NCI-H2081 treated with DMSO at 0.1 percent for 48 hours (cell line): Measurements from ENCODE around the gene TSEN34.
"Not testable (repeated sequence)": the region's sequence is repeated elsewhere in the genome, so short reads cannot be mapped to it uniquely, and the experiment has no call there.

Experiments used
- DNase-seq: peaks from one replicate; lab custom pipeline; 2025; lab: John Stamatoyannopoulos, UW

Gene TSEN34

DNA sequence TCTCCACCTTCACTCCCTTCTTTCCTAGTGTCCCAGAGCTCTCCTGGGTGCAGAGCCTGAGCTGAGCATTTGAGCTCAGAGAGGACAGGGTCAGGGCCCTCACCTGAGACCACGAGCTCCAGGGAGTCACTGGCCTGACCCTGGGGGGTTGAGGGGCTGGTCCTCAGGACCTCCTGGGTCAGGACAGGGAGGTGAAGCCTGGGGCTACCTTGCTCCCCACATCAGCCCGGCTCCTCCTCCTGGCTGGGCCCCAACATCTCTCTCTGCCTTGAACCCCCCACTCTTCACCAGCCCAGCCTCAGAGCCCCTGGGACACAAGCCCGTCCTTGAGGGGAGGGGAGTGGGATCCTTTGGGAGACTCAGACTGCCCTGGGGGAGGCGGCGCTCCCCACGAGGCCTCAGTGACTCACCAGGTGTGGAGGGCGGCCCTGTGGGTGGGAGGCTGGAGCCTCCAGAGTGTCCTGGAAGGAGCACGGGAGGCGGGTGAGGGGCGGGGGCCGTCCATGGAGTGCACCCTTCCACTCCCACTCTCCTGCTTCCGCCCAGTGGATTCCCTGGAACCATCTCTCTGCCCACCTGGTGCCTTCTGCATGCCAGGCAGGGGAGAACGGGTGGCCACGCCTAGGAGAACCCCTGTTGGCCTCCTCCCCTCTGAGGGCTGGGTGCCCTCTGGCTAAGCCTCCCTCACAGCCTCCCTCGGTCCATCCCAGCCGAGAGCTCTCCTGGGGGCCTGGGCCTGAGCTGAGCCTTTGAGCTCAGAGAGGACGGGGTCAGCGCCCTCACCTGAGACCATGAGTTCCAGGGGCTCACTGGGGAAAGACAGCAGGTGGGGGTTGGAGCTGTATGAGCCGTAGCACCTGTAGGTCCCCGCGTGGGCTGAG, 48.6 kb downstream of the TSEN34 start:
- DNase-seq = not testable (repeated sequence)

GRCh38 chr19:54240372-54241336, 49.5 kb downstream of the TSEN34 start:
- not testable (repeated sequence) for DNase-seq

GRCh38 chr19:54242234-54242633, 51.1 kb downstream of the TSEN34 start:
- not testable (repeated sequence) for DNase-seq

DNA sequence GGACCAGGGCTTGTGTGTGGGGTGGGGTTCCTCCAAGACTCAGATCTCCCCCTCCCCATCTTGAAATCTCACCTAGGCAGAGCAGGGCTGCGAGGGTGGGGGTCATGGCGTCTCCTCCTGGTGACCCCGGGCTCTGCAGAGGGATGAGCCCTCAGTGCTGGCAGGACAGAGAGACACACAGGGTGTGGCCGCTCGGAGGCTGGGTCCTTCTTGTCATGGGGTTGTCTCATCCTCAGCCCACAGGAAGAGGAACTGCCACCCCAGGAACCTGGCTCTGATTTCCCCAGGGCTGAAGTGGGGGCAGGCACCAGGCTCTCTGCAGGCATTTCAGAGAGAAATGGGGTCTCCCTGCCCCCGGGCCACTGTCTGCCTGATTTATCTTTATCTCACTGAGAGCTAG, 51.5 kb downstream of the TSEN34 start, which contains the start of gene LILRA6:
Gene LILRA6 (minus strand): TSS at position 145 of the 400 bp plus-strand sequence.
- not testable (repeated sequence) for DNase-seq

DNA sequence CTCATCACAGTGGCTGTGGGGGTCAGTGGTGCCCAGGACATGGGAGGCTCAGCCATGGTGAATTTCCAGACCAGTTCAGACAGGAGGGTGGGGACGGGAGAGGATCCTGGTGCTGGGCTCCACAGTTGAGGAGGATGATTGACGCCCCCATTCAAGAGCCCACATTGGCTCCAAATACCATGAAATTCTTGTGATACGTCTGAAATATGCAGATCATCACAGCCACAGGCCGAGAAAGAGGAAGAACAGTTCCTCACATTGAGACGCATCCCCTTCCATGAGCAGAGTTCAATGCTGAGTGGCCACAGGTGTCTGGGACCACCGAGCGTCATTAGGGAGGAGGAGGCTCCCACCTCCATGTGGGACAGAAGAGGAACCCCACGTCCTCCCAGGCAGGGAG, 52.7 kb downstream of the TSEN34 start:
- DNase-seq = not testable (repeated sequence)
